GM12892 (cell line): ENCODE results near the gene UBE2H.
"Not testable (repeated sequence)": the region's sequence is repeated elsewhere in the genome, so short reads cannot be mapped to it uniquely, and the experiment has no call there.

Source experiments
- DNase-seq: peaks from one replicate; pipeline ENCODE4 v3.0.0; 2011; ENCODE audit not compliant: insufficient read length
- FAIRE-seq: peaks from 2 replicates; lab custom pipeline; 2011; peaks lifted over from hg19 to GRCh38; lab: Jason Lieb, UNC
- POLR2A ChIP-seq: IDR thresholded peaks from 2 replicates; pipeline ENCODE4 v1.6.1; 2011; ENCODE audit warnings: low read depth, low read length, control low read depth
- POLR2AphosphoS5 ChIP-seq: IDR thresholded peaks from 2 replicates; pipeline ENCODE4 v1.6.1; 2011; ENCODE audit warnings: low read depth, low read length, control low read depth
- TAF1 ChIP-seq: IDR thresholded peaks from 2 replicates; pipeline ENCODE4 v1.6.1; 2011; ENCODE audit warnings: low read depth, mild to moderate bottlenecking, control low read depth, low read length, borderline replicate concordance

UBE2H gene

DNA sequence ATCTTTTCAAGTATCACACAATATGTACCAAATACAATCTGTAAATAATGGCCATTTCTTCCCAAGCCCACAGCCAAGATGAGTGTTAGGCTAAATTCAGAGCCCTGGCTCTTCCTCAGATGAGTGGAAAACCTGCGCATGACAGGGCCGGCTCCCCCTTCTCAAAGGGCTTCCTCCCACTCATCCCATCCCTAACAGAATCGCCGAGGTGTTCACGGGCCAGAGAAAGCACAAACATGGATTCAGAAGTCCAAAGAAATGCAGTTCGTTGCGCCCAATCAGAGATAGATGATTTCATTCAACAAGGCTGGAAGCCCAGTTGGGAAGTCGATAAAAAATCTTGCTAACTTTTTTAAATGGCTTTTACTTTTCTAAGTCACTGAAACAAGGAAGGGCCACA lies 121.8 kb downstream of the UBE2H start:
- TF ChIP-seq POLR2AphosphoS5 (no peak), TAF1 (no peak), POLR2A (no peak)
- FAIRE-seq: no peak
- no peak for DNase-seq

DNA sequence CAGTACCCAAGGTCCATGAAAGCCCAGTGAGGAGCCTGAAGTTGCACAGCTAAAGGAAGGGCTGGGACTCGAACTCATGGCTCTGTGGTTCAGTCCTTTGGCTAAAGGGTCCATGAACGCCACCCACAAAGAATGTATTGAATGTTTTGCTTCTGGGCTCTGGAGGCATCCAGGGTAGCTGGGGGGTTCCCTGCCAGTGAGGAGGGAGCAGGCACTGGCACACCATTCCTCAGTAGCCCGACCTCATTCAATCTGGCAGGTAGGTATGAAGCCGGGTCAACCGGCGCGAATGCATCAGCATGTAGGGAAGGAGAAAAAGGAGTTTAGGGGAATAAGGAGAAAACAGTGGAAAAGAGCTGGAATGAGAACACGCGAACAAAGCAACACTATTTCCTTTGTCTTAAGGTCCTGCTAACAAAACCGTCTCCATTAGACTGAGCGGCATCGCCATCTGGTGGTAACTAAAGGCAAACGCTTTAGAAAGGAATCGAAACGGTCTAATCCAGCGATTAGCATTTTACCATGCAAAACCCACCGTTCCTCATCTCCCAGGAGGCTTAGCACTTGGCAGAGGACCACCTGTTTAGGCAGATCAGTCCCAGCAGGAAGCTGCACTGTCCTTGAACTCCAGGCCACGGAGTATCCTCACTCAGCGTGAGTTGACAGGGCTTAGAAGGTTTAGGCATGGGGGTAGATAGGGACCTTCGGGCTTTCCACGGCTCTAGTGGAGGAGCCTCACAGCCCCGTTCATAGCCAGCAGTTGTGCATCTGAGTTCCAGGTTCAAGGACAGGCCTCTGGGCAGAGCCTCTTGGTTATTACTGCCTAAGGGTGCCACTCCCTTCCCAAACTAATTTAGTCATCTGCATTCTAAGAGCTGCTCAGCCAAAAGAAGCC lies 122.8 kb downstream of the UBE2H start:
- no peak for TF ChIP-seq POLR2A
- TF ChIP-seq POLR2AphosphoS5: no peak; the same call in 1 of the 2 replicates
- peak; percentile 82 for FAIRE-seq
- DNase-seq: no peak

DNA sequence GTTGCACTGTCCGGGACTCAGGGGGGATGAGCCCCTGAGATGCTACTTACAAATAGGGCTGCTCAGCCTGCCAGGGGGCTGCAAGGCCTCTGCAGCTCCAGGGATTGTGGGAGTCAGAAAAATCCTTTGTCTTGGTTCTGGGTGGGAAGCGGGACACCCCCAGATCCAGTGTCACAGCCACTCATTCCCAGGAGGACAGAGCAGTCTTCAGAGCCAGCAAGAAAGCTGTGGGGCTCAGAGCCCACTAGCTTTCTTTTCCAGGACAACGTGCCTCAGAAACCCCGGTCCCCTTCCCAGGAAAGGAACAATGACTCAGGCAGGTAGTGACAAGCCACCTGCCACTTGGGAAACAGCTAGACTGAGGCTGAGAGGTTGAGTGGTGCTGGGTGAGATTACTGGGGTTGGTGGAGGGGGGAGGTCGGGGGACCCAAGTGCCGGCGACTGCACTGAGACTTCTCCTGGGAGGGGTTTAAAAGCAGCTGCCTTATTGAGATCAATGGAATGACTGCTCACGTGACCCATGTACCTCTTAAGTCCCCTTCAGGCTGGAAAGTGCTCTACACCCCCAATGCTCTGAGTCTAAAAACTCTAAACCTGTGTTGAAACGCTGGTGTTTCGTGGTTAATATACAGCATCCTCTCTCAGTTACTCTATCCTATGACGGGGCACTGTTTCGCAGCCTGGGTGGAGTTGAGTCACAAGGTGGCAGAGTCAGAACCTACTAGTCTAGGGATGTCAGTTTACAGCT lies 123.6 kb downstream of the UBE2H start:
- DNase-seq (no peak), FAIRE-seq (no peak)
- TF ChIP-seq POLR2A (peak; percentile 42), TAF1 (no peak), POLR2AphosphoS5 (no peak)

DNA sequence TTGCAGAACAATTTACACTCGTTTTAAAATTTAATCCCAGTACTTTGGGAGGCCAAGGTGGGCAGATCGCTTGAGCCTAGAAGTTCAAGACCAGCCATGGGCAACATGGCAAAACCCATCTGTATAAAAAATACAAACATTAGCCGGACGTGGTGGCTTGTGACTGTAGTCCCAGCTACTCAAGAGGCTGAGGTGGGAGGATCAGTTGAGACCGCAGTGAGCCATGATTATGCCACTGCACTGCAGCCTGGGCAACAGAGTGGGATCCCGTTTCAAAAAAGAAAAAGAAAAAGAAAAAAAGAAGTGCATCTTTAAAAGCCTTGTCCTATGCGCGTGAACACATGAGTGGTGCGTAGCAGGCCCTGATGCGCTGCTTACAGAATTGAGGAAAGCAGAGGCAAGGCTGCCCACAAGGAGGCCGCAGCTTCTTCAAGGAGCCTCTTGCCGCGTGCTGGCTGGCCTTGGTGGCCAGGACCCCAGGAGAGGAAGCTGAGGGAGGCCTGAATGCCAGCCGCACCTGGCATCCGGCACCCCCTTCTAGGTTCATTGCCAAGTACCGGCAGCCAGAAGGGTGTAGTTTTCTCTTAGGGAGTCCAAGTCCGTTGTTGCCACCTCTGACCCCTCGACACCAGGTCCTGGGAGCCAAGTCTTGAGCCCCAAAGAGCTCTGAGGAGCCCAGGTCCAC lies 124.5 kb downstream of the UBE2H start:
- no peak for DNase-seq
- TF ChIP-seq POLR2A (no peak), TAF1 (no peak), POLR2AphosphoS5 (no peak)
- no peak for FAIRE-seq

DNA sequence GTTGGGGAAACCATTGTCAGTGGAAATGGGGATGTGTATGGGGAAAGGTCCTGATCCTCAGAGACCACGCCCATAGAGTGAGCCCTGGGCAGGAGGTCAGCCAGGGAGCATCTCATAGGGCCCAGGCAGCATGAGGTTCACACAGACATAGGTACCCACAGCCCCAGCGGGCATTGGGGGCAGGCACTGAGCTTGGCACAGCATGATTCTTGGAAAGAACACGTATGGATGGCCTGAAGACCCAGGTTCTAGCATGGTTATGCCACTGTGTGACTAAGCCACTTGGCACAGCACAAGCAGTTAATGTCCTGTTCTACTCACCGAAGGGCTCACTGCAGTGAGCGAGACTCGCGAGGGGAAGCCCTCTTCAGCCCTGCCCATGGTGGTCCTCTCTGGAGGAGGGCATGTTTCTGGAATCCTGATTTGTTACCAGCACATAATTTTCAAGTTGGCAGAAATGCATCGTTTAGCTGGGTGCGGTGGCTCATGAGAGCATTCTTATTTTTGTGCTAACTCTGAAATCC lies 125.2 kb downstream of the UBE2H start:
- DNase-seq (no peak), FAIRE-seq (no peak)
- TF ChIP-seq POLR2AphosphoS5: no peak
- TF ChIP-seq POLR2A: no peak
- TF ChIP-seq TAF1: no peak

DNA sequence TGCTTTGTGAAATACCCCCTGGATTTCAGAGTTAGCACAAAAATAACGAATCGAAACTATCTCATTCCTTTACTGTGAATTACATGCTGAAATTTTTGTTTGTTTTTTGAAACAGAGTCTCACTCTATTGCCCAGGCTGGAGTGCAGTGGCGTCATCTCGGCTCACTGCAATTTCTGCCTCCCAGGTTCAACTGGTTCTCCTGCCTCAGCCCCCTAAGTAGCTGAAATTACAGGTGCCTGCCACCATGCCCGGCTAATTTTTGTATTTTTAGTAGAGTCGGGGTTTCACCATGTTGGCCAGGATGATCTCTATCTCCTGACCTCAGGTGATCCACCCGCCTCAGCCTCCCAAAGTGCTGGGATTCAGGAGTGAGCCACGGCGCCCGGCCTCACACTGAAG lies 125.9 kb downstream of the UBE2H start:
- not testable (repeated sequence) for DNase-seq, FAIRE-seq

DNA sequence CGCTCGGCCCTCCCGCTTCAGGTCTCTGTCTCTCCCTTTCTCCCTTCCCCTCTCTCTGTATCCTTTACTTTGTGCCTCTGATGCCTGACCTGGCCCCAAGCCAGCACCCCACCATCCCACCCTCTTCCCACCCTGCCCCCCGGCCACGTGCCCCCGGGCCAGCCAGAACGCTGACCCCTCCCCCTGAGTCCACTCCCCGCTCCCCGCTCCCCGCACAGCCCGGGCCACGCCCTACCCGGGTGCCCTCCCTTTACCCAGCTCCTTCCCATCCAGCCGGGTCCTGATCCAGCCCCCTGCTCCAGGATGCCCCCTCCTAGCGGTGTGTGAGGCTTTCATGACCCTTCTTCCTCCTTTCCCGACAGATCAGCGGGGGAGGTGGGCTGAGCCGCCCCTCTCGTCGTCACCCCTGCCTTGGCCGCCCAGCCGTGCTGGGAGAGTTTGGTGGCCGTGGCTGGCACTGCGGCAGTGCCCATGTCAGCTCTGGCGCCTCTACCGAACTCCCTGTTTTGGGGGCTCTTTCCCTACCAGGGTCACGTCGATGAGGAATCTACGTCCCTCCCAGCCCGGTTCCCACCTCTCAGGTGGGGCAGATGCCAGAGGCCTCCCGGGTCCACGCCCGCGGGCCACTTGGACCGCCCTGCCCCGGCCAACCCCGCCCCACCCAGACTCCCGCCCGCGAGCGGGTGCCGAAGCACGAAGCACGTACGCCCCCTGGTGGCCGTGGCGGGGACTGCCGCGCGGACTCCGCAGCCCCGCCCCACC lies 127.4 kb downstream of the UBE2H start:
- DNase-seq (peak; percentile 74), FAIRE-seq (peak; percentile 56)
- TF ChIP-seq TAF1 (no peak), POLR2A (no peak)

DNA sequence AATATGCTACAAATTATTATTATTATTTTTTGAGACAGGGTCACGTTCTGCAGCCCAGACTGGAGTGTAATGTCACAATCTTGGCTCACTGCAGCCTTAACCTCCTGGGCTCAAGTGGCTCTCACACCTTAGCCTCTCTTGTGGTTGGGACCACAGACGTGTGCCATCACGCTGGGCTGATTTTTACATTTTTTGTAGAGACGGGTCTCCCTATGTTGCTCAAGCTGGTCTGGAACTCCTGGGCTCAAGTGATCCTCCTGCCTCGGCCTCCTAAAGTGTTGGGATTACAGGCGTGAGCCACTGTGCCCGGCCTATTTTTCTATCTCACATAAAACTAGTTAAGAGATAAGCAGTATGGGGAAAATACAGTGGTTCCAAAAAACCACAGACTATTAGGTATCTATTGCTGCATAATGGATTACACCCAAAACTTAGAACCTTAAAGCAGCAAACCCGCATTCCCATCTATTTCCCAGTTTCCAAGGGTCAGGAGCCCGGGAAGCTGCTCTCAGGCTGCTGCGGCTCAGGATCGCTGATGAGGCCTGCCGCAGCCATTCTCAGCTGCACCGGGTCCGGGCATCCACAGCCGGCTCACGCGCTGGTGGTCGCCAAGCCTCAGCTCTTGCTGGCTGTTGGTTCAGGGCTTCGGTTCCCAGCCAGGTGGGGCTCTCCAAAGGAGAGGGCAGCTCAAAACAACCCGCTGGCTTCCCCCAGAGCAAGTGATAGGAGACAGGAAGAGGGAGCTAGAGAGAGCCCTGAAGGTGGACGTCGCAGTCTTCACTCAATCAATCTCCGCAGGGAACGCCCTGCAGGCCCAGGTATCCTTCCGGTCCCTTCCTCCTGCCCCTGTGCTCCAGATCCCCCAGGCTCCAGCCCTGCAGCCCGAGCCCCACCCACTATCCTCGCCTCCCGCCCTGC lies 128.2 kb downstream of the UBE2H start:
- no peak for TF ChIP-seq POLR2AphosphoS5
- TF ChIP-seq TAF1: no peak
- no peak for TF ChIP-seq POLR2A
- FAIRE-seq: peak; percentile 77
- peak; percentile 37 for DNase-seq

DNA sequence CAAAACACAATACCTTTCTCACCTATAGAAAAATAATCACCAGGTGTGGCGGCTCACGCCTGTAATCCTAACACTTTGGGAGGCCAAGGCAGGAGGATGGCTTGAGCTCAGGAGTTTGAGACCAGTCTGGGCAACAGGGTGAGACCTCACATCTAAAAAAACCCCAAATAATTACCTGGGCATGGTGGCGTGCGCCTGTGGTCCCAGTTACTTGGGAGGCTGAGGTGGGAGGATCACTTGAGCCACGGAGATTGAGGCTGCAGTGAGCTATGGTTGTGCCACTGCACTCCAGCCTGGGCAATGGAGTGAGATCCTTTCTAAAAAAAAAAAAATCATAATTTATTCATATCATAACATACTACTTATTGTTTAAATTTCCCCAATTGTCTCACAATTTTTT lies 129.6 kb downstream of the UBE2H start:
- FAIRE-seq, DNase-seq: not testable (repeated sequence)

DNA sequence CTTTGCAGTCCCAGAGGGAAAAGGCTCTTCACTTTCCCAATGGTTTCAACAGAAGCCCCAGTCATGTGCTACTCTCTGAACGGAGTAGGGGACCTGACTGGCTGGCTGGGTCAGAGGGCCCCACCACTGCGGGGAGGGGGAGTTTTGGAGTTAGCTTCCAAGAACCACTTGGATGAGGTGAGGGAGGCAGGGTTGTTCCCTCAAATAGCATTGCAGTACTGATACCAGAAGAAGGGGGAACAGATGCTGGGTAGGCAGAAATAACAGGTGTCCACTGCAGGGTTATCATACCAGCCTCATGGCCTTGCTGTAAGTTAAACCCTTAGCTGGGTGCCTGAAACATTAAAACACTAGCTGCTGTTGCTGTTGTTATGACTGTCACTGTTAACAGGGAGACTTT lies 131.3 kb downstream of the UBE2H start:
- FAIRE-seq (no peak), DNase-seq (no peak)
- TF ChIP-seq POLR2A: no peak
- no peak for TF ChIP-seq TAF1
